Nucleus accumbens (tissue), 56 donors: Measurements from ENCODE around the gene MYO1G.

Source experiments
- DNase-seq, 56 donors: peaks; one replicate each; lab custom pipeline; 2025; lab: John Stamatoyannopoulos, UW

The MYO1G gene

DNA sequence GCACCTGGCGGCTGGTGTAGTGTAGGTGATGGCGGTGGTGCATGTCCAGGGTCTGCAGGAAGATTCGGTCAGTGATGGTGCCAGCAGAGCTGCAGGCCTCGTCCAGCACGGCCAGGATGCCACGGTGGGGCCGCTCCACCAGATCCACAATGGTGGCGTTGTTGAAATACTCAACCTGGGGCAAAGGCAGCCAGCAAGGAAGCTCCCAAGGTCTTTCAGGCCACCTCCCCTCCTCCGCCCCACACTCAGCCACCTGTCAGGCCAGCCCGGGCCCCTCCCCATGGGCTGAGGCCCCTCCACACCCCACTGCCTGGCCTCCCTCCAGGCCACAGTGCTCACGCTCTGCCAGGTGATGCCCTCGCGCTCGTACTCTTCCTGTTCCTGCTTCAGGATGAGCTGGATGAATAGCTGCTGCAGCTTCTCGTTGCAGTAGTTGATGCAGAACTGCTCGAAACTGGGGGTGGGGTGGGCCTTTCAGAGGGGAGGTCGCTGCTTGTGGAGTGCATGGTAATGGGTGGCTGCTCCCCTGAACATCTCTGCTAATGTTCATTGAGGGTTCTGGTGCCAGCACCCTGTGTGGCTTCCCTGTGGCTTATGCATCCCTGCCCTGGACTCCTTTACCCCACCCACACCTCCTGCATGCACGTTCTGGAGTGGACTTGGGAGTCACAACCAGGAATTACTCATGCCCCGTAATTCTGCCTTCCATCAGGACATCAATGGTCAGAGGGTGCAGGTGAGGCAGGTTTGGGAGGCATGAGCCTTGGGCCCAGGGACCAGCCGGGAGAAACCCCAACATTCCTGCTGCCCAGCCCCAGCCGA, 8.9 kb downstream of the MYO1G start:
- no peak for DNase-seq

DNA sequence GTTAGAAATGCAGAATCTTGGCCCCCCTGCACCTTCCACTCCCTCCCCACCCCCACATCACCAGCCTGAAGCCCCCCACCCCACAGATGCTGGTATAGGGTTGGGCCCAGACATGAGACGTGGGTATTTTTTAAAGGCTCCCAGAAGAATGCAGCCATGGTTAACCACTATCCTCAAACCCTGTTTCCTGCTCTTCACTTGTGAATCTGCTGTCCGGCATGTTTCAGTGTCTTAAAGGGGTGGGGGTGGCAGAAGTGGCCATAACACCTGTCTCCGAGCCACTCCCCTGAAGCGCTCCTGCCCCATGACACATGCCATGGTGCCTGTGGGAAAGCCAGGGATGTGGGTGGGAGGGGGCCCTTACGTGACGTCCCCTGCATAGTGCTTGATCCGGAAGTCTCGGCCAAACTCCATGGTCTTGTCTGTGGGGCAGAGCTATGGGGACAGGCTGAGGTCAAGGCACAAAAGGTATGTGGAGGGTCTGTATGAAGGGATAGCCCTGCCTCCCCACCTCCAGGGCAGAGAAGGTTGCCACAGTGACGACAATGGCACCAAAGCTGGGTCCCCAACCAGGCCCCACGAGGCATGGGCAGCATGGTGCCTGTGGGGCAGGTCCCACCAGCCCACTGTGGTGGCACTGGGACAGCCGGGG, 9.6 kb downstream of the MYO1G start:
- DNase-seq: no peak

DNA sequence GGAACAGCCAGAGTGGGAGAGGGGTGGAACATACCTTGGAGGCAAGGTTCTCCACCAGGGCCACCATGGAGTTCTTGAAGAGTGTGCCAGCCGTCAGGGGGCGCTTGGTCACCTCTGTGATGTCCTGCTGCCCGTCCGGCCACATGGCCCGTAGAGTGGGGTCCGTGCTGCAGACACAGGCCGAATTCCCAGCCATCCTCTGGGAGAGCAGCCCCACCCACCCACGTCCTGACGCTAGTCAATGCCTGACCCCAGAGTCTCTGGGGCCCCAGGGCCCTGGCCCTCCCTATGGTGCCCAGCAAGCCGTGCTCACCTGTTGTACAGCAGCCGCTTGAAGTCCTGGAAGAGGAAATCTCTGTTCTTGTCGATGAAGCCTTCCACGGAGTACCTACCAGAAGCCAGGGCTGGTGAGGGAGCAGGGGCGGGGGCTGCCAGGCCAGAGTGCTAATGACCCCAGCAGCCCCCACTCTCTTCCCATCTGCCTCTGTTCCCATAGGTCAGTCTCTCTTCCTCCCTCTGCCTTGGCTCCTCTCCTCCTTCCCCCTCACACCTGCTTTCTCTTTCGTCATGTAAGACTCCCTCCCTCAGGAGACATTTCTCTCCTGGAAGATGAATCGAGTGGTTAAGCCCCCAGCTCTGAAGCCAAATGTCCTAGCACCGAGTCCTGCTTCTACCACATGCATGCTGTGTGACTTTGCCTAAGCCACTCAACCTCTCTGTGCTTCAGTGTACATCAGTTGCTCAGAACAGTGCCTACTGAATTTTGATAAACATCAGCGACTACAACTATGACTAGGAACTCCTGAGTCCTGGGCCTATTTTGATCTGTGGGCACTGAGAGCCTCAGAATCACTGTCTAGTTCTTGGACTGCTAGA, 11.0 kb downstream of the MYO1G start:
- DNase-seq: no peak

DNA sequence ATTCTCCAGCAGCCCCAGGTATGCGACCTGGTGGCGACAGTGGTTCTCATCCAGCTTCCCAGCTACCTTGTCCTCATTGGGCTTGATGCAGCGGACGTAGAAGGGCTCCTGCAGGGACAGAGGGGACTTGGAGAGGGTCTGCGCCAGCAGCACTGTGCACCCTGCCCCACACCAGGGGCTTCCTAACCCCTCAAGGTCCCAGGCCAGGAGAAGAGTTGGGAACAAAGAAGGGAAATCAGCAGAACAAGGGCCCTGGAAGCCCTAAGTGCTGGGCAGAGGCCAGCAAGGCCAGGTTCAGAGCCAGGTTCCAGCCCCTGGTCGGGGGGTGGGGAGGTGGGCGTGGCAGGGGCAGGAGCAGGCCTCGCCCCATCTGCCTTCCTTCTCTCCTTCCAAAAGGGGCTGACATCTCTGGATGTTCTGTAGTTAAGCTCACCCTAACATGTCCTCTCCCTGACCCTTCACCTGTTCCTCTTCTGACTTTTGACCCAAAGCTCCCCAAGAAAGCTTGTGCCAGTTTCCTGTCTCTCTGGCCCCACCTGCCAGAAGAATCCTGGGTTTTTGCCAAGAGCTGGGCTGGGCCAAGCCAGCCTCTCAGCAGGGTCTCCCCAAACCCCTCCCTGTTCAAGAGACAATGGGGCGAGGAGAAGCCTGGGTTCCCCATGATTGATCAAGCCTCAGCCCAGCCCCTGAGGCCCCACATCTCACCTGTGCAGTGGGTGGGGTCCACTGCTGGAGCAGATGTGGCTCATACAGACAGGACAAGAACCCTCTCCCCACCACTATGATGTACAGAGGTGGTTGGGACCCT, 11.9 kb downstream of the MYO1G start:
- no peak for DNase-seq

DNA sequence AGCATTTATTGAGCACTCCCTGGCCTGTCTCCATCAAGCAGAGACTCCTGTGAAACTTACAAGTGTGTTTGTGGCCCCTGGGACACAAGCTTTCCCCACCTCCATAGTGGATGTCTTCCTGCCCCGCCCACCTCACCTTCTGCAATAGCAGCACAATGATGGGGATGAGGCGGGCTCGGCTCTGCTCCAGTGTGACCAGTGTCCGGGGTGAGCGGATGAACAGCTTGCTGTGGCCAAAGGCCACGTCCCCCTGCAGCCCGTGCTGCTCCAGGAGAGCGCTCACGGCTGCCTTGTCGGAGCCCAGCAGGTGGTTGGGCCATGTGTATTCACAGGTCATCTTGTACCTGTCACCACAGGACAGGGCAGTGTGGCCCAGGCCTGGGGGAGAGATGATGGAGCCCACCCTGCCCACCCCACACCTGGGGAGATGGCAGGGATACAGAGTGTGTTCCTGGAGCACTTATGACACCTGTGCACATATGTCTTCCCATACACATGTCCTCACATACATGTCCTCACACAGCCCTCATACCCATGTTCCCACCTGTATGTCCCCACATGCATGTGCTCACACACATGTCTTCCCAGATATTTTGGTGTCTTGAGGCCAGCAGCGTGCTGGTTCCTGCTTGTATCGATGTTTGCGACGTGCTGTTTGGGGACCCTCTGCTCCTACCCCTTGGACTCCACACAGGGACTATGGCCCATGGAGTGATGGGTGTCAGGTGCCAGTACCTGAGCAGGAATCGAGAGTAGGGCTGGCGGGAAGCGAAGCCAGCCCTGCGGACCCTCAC, 12.7 kb downstream of the MYO1G start:
- DNase-seq: no peak

DNA sequence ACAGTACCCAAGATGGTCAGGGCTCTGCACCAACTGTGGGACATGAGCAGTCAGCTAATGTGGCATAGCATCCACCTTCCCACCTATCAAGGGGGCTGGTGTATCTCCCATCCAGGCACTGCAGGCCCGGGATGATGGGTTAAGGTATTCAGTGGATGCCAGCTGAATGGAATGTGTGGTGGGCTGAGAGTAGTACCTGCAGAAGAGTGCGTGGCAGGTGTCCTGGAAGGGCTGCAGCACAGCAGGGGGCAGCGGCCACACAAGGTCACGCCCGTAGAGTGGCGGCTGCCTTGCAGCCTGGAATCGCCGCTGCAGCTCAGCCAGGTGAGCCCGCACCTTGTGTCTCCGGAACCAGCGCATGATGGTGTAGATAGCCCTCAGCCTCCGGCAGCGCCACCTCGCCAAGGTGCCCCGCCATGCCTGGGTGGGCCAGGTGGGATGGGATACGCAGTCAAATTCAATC, 13.3 kb downstream of the MYO1G start:
- no peak for DNase-seq

DNA sequence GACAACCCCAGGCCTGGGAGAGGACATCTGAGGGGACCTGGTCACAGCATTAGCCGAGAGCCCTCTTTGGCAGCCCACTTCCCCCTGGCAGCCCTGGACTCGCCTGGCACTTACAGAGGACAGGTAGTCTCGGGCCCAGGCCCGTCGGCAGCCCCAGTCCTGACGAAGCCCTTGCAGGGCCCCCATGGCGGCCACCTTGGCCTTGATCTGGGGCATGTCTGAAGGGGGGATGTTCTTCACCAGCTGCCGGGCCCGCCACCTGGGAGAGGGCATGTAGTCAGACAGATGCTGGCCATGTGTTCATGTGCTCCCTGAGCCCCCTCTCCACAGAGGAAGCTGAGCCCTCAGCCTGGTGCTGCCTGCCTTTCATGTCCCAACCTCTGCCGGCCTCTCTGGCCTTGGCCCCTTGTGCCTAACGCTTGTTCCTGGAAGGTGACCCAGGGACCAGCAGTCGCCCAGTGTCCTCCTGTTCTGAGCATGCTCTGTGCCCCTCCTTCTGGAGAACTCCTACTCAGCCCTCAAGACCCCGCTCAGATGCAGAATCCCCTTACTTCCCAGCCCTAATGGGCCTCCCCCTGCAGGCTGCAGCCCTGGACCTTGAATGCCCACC, 13.9 kb downstream of the MYO1G start:
- no peak for DNase-seq

DNA sequence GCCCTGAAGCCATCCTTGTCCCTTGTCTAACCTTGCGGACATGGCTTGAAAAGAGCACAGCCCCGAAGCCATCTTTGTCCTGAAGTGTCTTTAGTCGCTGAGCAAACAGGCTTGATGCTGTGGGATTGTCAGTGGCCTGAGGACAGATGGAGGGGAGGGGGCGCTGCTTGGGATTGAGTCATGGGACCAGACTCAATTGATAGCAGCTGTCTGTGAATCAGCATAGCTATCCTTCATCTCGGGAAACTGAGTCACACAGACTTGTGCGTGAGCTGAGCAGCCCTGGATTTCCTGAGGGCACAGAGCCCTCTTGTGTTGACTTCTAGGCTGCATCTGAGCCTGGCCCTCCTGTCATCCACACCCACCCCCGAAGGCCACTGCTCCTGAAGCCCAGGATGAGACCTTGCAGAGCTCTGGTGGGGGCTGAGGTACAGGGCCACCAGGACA, 14.4 kb downstream of the MYO1G start:
- DNase-seq: no peak

DNA sequence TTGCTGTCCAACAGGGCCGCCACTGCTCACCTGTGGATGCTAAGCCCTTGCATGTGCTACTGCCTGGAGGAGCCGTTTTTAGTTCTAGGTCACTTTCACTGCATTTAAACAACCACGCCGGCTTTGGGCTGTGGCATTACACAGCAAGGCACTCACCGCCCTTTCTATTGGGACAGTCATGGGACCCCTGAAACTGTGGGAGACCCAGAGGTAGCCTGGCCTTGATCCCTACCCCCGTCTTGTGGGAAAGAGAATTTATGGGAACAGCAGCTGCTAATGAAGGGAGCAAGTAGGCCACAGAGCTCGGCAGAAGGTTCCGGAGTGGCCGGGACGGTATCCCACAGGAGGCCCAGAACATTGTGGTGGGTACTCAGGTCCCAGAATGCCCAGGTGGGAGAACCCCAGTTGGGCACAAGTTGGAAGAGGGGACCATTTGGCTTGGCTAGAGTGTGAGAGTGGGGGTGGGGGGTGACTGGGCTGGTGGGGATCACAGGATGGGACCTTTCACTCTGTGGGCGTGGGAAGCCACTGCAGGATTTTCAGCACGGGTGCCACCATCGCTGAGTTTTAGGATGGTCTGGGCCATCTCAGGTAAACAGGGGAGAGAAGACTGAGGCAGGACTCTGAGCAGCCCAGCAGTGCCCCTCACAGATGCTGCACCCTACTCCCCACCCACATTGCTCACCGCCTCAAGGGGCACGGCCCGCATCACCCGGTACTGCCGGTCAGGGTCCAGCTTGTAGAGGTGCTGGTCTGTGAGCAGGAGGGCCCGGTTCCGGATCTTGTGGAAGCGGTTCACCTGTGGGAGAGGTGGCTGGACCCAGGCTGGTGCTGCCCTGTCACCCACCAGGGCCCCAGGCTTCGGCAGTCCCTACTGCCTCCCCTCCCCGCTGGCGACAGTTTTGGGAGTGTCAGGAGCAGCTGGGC, 15.2 kb downstream of the MYO1G start:
- no peak for DNase-seq

DNA sequence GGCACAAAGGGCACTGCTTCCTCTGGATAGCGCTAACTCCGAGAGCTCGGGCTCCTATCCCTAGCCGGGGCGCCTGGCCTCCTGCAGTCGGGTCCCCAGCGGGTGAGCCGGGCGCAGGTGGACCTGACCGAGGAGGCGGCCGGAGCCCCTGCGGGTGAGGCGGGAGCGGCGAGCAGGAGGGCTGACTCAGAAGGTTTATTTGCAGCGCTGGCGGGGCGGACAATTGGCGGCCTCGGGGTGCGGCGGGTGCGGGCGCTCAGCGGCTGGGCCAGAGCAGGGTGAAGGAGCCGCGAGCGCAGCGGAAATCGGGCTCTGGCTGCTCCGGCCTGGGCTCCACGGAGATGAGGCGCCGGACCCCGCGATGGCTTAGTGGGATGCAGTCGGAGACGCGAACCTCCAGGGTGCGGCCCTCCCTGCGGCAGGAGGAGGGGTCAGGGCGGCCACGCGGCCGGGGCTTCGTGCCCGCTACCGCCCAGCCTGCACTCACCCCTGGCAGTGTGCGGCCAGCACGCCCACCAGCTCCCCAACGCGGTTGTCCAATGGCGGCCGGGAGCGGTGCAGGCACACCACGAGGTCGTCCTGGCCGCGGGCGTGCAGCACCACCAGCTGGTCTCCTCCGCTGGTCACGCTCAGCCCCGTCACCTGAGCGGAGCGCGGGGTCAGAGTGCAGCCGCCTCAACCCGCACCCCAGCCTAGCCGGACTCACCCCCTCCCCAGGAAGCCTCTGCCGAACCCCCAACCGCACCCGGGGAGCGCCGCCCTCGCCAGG, 16.1 kb downstream of the MYO1G start:
- peak in 8 of 56 donors; percentile 8 to 58 (median 26) for DNase-seq

DNA sequence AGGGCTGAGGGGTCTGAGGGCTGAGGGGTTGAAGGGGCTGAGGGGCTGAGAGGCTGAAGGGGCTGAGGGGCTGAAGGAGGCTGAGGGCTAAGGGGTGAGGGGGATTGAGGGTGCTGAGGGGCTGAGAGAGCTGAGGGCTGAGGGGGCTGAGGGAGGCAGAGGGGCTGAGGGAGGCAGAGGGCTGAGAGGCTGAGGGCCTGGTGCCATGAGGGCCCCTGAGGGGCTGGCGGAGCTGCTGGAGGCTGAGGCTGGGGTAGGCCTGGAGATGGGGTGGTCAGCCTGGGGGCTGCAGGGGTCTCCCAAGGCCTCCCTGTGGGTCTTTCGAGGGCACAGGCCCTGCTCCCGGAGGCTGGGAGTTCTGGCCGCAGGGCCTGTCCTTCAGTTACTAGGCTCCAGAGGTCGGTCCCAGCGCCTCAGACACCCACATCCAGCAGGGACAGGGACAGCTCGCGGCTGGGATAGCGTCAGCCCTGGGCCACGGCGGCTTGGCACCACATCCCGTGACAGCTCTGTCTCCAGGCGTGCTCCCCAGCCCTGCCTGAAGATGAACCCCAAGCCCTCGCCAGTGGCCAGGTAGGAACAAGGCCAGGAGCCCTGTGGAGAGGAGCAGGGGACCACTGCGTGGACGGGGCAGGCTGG, 16.9 kb downstream of the MYO1G start:
- DNase-seq: no peak

DNA sequence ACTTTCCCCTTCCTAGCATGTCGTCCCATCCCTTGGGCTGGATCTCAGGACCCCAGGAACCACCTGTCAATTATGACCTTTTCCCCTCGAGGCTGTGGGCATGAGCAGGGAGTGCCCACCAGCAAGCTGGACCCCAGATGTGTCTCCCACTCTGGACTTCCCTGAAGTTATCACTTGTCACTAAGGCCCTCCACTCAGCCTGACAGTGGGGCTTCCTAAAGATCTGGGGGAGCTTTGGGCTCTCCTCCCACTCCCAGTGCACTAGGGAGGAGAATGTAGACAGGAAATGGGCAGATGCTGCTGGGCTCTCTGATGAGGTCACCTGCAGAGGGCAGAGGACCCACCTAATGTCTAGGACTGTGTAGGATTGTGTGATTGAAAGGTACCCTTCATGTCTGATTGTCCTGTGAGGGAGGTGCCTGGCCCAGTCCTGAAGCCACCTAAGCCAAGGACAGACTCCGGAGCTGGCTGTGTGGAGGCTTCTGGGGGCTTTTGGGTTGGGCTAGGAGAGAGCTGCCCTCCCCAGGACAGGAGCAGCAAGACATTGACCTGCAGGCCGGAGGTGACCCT, 18.7 kb downstream of the MYO1G start:
- DNase-seq: no peak

DNA sequence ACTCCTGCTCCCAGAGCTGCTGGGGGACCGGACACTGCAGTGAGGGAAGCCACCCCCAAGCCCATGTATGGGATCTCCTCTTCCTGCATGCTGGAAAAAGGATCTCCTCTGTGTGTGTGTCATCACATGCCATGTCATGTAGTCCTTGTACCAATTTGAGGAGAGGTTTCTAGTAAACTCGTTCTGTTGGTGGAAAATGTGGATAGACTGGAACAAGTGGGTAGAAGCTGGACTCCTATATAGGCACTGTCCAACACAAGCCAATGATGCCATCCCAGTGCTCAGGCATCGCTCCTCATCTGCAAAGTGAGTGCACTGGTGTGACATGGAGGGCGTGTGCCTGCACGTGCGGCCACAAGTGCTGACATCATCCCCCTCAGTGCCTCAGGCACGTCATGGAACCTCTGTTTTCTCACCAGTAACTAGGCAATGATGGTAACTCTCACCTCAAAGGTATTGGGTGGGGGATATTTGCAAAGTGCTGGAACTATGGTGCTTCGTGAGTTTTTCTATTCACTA, 19.3 kb downstream of the MYO1G start:
- DNase-seq: no peak

DNA sequence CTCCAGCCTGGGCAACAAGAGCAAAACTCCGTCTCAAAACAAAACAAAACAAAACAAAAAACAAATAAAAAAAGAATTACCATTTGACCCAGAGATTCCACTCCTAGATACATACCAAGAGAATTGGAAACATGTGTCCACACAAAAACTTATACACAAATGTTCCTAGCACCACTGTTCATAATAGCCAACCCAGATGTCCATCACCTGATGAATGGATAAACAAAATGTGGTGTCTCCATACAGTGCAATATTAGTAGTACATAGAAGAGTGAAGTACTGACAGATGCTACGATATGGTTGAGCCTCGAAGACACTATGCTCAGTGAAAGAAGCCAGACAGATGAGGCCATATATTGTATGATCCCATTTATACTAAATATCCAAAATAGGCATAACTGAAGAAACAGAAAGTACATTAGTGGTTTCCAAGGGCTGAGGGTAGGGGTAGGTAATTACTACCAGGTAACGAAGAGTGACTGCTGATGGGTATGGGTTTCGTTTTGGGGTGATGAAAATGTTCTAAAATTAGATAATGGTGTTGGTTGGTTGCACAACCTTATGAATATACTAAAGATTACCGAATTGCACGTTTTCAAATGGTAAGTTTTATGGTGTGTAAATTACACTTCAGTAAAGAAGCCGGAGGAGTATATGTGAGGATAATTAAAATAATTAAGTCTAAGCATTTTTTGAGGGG, 20.0 kb downstream of the MYO1G start:
- DNase-seq: no peak

DNA sequence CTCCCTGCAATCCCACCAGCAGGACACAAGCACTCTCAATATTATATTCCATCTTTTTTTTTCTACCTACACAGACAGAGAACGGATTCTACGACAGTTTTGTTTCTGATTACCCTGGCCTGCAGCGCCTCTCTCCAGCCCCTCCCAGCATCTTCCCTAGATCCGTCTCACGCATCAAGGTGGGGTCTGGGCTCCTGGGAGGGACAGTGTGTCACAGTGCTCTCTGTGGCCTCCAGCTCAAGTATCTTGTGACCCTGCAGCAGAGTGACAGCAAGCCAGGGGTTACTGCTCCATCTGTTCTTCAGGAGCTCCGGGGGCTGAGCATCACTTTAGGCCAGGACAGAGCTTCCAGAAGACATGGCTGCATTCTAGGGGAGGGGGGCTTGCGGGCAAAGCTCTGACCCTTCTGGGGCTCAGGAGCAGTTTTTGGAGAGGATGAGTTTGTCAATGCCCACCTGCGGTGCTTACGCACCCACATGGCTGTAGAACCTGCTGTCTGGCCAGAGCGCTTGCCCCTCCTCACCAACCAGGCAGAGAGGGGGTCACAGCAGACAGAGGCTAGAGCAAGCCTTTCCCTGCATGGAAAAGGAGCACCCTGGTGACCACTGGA, 22.6 kb downstream of the MYO1G start:
- no peak for DNase-seq
